ENCODE measurements around the gene CTNND2. TPM values are rescaled to one million over a fixed set of nuclear protein-coding genes. Genes with fewer than 3 reads are reported as not detected.

The CTNND2 gene
- total RNA-seq, 1 donor: 1.9 TPM

DNA sequence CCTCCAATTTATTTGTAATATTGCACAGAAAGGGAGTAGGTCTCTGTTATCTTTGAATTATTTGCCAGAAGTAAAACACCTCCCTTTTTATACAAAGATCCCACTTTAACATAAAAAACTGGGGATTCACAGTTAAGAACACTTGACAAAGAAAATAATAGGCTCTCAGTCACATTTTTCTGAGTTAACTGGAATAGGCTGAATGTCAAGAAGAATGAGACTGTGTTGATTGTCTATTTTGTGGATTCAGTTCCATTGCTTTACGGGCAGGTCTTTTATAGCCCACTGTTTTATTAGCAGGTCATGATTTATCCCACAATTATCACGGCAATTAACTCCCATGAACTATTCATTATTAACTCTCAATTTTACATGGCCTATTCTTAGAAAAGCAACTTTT, 427.4 kb downstream of the CTNND2 start:
- TF ChIP-seq, protein P1, sequence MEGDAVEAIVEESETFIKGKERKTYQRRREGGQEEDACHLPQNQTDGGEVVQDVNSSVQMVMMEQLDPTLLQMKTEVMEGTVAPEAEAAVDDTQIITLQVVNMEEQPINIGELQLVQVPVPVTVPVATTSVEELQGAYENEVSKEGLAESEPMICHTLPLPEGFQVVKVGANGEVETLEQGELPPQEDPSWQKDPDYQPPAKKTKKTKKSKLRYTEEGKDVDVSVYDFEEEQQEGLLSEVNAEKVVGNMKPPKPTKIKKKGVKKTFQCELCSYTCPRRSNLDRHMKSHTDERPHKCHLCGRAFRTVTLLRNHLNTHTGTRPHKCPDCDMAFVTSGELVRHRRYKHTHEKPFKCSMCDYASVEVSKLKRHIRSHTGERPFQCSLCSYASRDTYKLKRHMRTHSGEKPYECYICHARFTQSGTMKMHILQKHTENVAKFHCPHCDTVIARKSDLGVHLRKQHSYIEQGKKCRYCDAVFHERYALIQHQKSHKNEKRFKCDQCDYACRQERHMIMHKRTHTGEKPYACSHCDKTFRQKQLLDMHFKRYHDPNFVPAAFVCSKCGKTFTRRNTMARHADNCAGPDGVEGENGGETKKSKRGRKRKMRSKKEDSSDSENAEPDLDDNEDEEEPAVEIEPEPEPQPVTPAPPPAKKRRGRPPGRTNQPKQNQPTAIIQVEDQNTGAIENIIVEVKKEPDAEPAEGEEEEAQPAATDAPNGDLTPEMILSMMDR (IDR thresholded peaks at IDR 0.05; ENCODE audit: insufficient read depth, low read length): no peak
- DNase-seq (ENCODE audit: low read depth): no peak
- no peak overlapping the region for H3K4me3 ChIP-seq (ENCODE audit: low read depth, low read length)

DNA sequence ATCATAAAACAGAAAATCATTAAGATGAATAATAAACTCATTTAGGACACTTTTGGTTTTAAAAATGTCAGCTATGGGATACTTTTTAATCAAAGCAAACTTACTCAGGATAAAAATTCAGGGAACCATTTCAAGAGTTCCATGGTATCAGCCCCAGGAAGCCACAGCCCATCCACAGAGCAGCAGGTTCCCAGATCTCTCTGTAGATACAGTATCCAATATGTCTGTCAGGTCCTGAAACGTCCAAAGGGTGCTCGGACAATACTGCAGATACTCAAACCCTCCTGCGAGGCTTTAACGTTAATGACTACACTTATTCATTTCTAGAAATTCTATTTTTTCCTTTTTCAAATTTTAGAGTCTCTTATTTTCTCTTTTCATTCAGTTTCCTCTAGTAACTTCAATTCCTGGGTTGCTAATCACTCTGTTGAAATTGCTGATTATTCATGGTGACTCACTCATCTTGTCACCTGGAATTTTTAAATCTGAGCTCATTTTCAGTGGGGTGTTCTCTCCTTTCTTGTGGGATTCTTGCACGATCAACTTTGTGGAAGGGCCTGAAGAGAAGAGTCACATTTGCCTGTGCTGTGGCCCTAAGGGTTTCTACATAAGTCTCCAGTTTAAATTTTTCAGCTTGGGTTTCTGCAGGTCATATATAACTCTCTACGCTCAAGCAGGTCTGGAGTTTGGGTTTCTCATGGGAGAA, 435.8 kb downstream of the CTNND2 start:
- H3K4me3 ChIP-seq (ENCODE audit: low read depth, low read length): no peak overlapping the region
- no peak for DNase-seq (ENCODE audit: low read depth)
- TF ChIP-seq, protein P1 (IDR thresholded peaks at IDR 0.05; ENCODE audit: insufficient read depth, low read length): no peak

DNA sequence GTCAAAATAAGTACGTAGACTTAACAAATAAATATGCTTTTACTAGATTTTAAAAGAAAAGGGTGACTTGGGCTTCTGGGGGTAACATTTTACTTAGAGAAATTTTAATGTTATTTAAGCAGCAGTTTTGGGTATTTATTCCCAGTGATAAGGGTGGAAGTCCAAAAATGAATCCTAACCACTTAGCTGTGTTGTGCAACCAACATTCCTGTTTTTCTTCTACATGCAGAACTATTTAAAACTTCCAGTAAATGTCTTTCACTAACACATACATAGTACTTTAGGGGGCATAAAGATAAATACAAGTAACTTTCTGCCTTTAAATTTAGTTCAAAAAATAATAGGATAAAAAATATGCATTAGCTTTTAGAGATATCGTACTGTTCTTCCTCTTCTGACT, 436.7 kb downstream of the CTNND2 start:
- no peak overlapping the region for H3K4me3 ChIP-seq (ENCODE audit: low read depth, low read length)
- DNase-seq (ENCODE audit: low read depth): no peak
- TF ChIP-seq, protein P1 (IDR thresholded peaks at IDR 0.05; ENCODE audit: insufficient read depth, low read length): no peak

DNA sequence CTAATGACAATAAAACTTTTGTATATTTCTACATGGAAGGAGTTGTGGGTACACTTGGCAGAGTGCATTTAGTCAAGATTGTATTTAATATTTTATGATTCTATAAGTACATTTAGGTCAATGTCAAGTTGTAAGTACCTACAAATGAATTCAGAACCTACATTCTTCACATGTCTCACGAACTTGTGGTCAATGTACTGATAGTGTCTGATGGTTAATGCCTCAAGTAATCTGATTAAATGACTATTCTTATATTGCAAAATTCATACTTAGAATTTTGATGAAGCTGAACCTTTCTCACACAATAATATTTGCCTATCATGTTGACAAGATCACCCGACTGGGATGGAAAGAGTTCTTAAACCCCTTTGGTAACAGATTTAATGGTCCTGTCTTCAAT, 444.5 kb downstream of the CTNND2 start:
- no peak for DNase-seq (ENCODE audit: low read depth)
- TF ChIP-seq, protein P1 (IDR thresholded peaks at IDR 0.05; ENCODE audit: insufficient read depth, low read length): no peak
- H3K4me3 ChIP-seq (ENCODE audit: low read depth, low read length): no peak overlapping the region

DNA sequence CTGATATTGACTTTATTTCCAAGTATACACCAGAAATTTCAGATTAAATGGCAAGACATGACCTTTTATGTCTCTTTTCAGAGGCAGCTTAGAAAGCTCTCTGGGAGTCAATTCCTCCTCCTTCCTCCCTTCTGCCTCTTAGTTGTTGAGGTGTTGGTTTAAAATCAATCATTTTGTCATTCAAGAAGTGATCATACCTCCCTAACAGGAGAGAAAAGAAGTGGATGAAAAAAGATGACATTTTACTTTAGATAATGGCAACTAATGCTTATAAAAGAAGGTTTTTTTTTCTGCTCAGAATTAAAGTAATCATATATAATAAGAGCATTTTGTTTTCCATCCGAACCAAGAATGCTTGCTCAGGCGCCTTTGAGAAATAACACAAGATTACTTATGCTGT, 448.7 kb downstream of the CTNND2 start:
- no peak for DNase-seq (ENCODE audit: low read depth)
- TF ChIP-seq, protein P1 (IDR thresholded peaks at IDR 0.05; ENCODE audit: insufficient read depth, low read length): no peak
- H3K4me3 ChIP-seq (ENCODE audit: low read depth, low read length): no peak overlapping the region

DNA sequence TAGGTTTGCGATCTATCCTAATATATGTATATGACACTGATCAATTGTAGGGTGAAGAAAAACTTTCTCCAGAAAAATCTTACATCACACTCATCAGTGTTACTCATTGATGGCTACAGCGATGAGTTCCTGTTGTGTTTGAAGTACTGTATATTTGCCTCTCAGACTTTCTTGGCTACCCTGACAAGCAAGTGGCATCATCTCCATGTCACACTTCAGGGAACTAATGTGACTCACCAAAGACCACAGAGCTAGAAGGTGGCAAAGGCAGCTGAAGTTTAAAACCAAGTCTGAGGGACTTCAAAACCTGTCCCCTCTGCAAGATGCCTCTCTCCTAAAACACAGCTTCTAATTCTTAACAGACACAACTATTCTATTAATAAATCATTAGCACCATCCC, 451.4 kb downstream of the CTNND2 start:
- no peak for DNase-seq (ENCODE audit: low read depth)
- no peak overlapping the region for H3K4me3 ChIP-seq (ENCODE audit: low read depth, low read length)
- TF ChIP-seq, protein P1 (IDR thresholded peaks at IDR 0.05; ENCODE audit: insufficient read depth, low read length): no peak

DNA sequence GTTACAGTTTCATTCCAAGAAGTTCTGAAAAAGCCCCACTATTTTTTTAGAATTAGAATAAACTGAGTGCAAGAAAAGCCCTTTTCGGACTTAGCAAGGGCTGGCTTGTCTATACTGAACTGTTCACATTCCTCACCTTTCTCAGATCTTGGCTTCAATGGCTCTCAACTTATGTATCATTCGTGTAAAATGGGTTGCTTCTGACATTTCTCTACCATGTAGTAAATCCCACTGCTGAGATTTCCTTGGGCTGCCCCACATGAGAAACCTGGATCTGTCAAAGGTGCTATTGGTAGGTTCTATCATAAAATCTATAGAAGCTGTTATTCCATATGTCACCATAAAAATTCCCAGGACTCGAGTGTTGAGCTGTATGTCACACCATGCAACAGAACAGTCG, 454.3 kb downstream of the CTNND2 start:
- H3K4me3 ChIP-seq (ENCODE audit: low read depth, low read length): no peak overlapping the region
- TF ChIP-seq, protein P1 (IDR thresholded peaks at IDR 0.05; ENCODE audit: insufficient read depth, low read length): no peak
- no peak for DNase-seq (ENCODE audit: low read depth)
